22Rv1 (cell line): Measurements from ENCODE around the gene MAP1S.
A peak's percentile ranks its signal among the peaks of the same experiment; 100 is the strongest.

Source experiments
- H3K27ac ChIP-seq: fragments of 450-650 bp; 2 replicates; pipeline ENCODE4 v1.5.1; 2017
- ZFX ChIP-seq: fragments of 450-650 bp; IDR thresholded peaks from 2 replicates; pipeline ENCODE4 v1.6.1; 2017; ENCODE audit warnings: antibody characterized with exemption, borderline replicate concordance
- TF ChIP-seq, protein P1 (sequence below): fragments of 450-650 bp; IDR thresholded peaks from 2 replicates; pipeline ENCODE4 v1.5.1; 2017; ENCODE audit warnings: mild to moderate bottlenecking

MAP1S gene

GRCh38 chr19:17679526-17680229, 39.6 kb upstream of the MAP1S start:
- H3K27ac ChIP-seq: no peak overlapping the region
- no peak for TF ChIP-seq ZFX
- TF ChIP-seq, protein P1, sequence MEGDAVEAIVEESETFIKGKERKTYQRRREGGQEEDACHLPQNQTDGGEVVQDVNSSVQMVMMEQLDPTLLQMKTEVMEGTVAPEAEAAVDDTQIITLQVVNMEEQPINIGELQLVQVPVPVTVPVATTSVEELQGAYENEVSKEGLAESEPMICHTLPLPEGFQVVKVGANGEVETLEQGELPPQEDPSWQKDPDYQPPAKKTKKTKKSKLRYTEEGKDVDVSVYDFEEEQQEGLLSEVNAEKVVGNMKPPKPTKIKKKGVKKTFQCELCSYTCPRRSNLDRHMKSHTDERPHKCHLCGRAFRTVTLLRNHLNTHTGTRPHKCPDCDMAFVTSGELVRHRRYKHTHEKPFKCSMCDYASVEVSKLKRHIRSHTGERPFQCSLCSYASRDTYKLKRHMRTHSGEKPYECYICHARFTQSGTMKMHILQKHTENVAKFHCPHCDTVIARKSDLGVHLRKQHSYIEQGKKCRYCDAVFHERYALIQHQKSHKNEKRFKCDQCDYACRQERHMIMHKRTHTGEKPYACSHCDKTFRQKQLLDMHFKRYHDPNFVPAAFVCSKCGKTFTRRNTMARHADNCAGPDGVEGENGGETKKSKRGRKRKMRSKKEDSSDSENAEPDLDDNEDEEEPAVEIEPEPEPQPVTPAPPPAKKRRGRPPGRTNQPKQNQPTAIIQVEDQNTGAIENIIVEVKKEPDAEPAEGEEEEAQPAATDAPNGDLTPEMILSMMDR: no peak

DNA sequence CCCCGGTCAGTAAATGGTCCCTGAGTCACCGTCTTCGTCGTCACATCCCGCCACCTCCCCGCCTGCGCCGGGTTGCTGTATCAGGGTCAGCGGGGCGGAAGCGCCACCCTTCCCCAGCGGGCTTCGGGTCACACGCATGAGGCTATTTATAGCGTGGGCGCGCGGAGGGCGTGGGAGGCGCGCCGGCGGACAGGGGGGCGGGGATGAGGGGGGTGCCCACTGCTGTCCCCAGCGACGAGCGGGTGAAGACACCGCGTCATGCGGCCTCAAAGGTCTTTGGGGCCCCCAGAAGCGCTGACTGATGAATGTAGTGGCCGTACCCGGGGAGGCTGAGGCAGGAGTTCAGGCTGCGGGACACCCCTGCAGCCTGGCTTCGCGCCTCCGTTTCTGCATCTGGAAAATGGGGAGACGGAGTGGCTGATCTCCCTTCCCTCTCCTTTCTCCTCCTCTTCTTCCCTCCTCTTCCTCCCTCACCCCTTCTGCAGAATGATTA, 39.0 kb upstream of the MAP1S start:
- no peak overlapping the region for H3K27ac ChIP-seq
- TF ChIP-seq, protein P1: no peak
- no peak for TF ChIP-seq ZFX

DNA sequence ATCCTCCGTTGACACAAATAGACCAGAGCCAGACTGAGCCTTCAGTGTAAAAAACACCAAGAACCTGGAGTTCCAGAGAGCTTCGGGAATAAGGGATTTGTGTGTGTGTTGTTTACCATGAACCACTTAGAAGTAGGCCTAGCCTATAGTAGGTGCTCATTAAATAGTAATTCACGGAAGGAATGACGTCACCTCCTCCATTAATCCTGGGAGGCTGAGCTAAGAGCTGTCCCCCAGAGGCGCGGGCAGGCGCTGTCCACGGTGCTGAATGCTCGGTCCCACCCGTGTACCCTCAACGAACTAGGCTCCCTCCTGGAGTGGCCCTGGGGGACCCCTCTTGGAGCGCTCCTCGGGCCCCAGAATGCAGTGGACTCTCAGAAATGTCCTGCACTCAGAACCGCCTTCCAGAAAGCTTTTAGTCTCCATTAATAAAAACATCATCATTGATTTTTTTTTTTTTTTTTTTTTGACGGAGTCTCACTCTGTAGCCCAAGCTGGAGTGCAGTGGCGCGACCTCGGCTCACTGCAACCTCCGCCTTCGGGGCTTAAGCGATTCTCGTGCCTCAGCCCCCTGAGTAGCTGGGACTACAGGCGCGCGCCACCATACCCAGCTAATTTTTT, 37.7 kb upstream of the MAP1S start:
- TF ChIP-seq ZFX: no peak
- TF ChIP-seq, protein P1: no peak
- no peak overlapping the region for H3K27ac ChIP-seq

DNA sequence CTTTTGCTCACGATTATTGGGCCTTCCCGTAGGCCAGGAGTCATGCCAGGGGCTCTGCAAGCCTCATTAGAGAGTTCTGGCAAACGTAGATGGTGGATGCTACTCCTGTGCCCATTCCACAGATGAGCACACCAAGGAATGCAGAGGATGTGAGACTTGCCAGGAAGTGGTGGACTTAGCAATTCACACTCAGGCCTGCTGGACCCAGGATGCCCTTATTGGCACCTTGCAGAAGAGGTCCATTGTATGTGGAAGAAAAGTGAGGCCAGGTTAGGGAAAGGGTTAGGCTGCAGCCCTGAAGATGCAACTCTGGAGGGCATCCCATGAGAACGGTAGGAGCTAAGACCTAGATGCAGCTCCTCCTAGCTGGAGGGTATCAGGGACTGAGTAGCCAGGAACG, 37.0 kb upstream of the MAP1S start:
- no peak overlapping the region for H3K27ac ChIP-seq
- TF ChIP-seq, protein P1: no peak
- TF ChIP-seq ZFX: no peak

DNA sequence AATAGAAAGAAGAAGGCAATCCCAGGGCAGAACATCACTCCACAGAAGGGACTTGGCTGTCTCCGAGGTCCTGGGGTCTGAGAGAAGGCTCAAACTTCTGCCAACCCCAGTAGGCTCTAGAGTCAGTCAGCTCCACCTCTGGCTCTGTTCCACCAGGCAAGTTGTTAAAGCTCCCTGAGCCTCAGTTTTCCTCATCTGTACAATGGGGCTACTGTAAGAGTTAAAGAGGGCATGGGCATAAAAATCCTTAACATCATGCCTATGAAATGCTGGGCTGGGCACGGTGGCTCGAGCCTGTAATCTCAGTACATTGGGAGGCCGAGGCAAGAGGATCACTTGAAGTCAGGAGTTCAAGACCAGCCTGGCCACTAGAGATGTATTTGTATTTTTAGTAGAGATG, 36.2 kb upstream of the MAP1S start:
- no peak overlapping the region for H3K27ac ChIP-seq
- TF ChIP-seq, protein P1: no peak
- TF ChIP-seq ZFX: no peak

GRCh38 chr19:17684256-17684655, 35.0 kb upstream of the MAP1S start:
- no peak for TF ChIP-seq ZFX
- TF ChIP-seq, protein P1: no peak
- H3K27ac ChIP-seq: no peak overlapping the region

GRCh38 chr19:17685451-17686022, 33.7 kb upstream of the MAP1S start:
- peak overlapping the region; percentile 85 for H3K27ac ChIP-seq
- TF ChIP-seq ZFX: no peak
- TF ChIP-seq, protein P1: no peak
